22Rv1 (cell line): ENCODE results near the gene TLR10.
A peak's percentile ranks its signal among the peaks of the same experiment; 100 is the strongest.

ENCODE experiments used
- H3K27ac ChIP-seq: fragments of 450-650 bp; 2 replicates; pipeline ENCODE4 v1.5.1; 2017
- ZFX ChIP-seq: fragments of 450-650 bp; IDR thresholded peaks from 2 replicates; pipeline ENCODE4 v1.6.1; 2017; ENCODE audit warnings: antibody characterized with exemption, borderline replicate concordance
- TF ChIP-seq, protein P1 (sequence below): fragments of 450-650 bp; IDR thresholded peaks from 2 replicates; pipeline ENCODE4 v1.5.1; 2017; ENCODE audit warnings: mild to moderate bottlenecking

Gene TLR10, protein sequence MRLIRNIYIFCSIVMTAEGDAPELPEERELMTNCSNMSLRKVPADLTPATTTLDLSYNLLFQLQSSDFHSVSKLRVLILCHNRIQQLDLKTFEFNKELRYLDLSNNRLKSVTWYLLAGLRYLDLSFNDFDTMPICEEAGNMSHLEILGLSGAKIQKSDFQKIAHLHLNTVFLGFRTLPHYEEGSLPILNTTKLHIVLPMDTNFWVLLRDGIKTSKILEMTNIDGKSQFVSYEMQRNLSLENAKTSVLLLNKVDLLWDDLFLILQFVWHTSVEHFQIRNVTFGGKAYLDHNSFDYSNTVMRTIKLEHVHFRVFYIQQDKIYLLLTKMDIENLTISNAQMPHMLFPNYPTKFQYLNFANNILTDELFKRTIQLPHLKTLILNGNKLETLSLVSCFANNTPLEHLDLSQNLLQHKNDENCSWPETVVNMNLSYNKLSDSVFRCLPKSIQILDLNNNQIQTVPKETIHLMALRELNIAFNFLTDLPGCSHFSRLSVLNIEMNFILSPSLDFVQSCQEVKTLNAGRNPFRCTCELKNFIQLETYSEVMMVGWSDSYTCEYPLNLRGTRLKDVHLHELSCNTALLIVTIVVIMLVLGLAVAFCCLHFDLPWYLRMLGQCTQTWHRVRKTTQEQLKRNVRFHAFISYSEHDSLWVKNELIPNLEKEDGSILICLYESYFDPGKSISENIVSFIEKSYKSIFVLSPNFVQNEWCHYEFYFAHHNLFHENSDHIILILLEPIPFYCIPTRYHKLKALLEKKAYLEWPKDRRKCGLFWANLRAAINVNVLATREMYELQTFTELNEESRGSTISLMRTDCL

DNA sequence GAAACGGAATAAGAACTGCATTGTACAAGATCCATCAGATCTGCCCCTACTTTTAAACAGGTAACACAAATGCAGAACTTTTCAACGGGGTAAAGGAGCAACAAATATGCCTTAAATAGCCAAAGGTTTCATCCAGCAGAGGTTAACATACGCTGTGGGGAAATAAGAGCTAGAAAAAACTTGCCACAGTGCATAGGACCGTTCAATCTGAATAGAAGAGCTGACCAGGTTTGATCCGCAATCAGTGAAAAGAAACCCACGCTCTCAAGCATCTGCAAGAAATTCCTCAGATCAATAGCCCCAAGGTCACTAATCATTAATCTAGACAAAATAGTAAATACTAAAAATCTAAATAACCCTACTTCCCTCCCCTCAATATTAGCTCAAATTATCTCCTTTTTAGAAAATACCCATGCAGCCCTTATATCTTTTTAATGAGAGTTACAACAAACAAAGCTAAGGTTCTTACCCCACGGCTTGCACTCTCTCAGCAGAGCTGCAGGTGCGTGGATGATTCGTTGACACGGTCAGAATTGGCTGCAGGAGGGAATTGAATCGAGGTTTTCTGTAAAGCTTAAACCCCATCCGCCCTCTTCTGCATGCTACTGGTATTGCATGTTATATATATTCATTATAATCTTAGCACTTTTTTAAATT lies at the start of gene TLR10:
Gene TLR10, minus strand, starts transcription at position 539 of the 657 bp plus-strand sequence. CDS start 7,400 bp downstream, outside the sequence.
- no peak within 1 kb of the TSS for H3K27ac ChIP-seq
- TF ChIP-seq, protein P1, sequence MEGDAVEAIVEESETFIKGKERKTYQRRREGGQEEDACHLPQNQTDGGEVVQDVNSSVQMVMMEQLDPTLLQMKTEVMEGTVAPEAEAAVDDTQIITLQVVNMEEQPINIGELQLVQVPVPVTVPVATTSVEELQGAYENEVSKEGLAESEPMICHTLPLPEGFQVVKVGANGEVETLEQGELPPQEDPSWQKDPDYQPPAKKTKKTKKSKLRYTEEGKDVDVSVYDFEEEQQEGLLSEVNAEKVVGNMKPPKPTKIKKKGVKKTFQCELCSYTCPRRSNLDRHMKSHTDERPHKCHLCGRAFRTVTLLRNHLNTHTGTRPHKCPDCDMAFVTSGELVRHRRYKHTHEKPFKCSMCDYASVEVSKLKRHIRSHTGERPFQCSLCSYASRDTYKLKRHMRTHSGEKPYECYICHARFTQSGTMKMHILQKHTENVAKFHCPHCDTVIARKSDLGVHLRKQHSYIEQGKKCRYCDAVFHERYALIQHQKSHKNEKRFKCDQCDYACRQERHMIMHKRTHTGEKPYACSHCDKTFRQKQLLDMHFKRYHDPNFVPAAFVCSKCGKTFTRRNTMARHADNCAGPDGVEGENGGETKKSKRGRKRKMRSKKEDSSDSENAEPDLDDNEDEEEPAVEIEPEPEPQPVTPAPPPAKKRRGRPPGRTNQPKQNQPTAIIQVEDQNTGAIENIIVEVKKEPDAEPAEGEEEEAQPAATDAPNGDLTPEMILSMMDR = peak; percentile 80
- no peak for TF ChIP-seq ZFX

DNA sequence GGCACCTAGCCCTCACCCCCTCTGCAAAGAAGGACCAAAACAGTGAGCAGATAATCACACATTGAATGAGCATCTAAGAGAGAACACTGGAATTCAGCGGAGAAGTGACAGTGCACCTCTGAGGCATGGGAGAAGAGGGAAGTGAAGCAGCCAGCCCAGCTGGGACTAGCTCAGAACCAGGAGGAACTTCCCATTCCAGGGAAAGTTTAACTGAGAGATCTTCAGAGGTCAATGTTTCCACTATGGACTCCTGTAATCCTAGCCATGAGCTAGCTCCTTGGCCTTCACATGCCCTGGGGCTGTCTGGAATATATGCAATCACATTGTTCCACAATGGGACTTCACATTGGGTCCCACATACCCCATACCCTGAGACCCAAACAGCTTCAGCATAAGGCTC lies 49.4 kb upstream of the TLR10 start:
- no peak for TF ChIP-seq ZFX
- TF ChIP-seq, protein P1 = no peak
- no peak overlapping the region for H3K27ac ChIP-seq

DNA sequence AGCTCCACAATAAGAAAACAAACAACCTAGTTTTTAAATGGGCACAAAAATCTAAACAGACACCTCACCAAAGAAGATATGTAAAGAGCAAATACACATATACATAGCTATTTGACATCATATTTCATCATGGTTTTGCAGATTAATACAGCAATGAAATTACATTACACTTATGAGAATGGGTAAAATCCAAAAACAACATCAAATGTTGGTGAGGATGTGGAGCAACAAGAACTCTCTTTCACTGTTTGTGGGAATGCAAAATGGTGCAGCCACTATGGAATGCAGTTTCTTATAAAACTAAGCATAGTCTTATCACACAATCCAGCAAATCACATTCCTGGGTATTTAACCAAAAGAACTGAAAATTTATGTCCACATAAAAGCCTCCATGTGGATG lies 48.9 kb upstream of the TLR10 start:
- TF ChIP-seq, protein P1 = no peak
- TF ChIP-seq ZFX = no peak
- no peak overlapping the region for H3K27ac ChIP-seq

DNA sequence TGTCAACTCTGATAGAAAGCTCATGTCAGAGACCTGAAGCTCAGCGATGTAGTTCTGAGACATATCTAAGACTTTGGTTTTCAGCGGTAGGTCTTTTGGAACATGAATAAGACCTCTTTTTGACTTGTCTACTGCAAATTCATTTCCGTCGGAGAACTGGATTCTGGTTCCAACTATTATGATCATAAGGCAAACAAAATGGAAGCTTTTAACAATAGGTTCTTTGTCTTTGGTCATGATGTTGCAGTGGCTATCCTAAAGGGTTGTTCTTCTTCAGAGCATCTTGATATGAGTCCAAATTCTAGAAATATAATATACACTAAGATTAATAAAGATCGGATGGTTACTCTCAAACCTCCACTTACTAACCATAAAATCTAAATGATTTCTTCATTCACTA lies 46.4 kb upstream of the TLR10 start:
- no peak overlapping the region for H3K27ac ChIP-seq
- TF ChIP-seq, protein P1 = no peak
- no peak for TF ChIP-seq ZFX

DNA sequence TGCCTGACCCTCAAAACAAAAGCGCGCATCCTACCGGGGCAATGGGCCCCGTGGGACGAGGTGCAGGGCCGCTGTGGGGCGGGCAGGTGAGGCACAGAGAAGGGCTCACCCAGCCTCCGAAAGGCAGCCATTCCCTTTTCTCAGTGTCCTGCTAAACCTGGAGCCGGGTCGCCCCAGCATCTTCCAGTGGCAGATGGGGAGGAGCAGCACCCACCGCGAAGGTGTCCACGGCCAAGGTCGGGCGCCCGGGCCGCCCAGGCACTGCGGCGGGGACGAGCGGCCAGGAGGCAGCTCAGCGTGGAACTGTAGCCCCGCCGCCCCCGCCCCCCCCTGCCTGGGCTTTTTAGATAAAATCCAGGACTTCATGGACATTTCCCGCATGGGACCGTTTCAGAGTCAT lies 41.0 kb upstream of the TLR10 start:
- no peak for TF ChIP-seq ZFX
- TF ChIP-seq, protein P1 = no peak
- H3K27ac ChIP-seq = no peak overlapping the region

DNA sequence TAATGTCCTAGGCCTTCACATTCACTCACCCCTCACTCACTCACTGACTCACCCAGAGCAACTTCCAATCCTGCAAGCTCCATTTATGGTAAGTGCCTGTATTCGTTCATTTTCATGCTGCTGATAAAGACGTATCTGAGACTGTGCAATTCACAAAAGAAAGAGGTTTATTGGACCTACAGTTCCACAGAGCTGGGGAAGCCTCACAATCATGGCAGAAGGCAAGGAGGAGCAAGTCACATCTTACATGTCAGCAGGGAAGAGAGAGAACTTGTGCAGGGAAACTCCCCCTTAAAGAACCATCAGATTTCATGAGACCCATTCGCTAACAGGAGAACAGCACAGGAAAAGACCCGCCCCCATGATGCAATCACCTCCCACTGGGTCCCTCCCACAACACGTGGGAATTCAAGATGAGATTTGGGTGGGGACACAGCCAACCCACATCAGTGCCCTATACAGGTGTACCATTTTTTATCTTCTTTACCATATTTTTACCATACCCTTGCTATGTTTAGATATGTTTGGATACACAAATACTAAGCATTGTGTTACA lies 40.0 kb upstream of the TLR10 start:
- no peak overlapping the region for H3K27ac ChIP-seq
- TF ChIP-seq, protein P1 = no peak
- no peak for TF ChIP-seq ZFX
